ENCODE measurements around the gene USP28. TPM values are rescaled to one million over a fixed set of nuclear protein-coding genes. Genes with fewer than 3 reads are reported as not detected.
"Not testable (repeated sequence)": the region's sequence is repeated elsewhere in the genome, so short reads cannot be mapped to it uniquely, and the experiment has no call there.

Gene USP28
- total RNA-seq, 1 donor from 2014 or later = 19.9 TPM

DNA sequence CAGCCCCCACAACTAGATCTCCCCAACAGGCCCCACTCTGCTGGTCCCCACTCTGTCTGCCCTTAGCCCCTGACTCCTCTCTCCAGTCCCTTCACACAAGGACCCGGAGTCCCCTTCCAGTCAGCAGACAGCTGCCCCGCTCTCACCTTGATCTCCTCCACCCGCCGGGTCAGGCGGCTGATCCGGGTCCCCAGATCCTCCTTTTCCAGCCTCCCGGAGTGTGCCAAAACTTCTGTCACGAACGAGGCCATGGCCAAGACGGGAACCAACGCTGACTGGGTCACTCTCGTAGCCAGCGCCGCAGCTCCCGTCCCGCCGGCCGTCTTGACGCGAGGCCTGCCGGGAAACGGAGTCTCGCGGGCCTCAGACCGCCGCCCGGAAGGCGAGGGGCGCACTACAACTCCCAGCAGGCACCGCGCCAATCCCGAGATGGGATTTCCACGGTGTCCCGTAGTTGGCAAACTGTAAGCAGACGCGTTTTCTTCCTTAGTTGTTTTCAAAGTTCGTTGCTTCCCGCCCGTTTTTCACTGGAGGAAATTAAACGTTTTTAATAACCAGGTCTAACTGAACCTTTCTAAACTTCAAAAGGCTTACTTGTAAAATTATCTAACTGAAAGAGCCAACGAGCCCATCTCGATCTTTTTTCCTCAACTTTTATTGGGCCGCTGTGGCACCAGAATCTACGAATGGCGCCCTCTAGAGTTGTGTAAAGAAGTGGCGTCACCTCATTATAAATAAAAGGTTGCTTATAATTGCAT is 101.8 kb downstream of the USP28 start, which contains the start of gene ZW10:
ZW10 (minus strand) TSS at position 277 of the 758 bp plus-strand sequence; CDS start at position 251, 26 bp downstream.
- DNase-seq (ENCODE audit: low spot score) = peak; percentile 97

DNA sequence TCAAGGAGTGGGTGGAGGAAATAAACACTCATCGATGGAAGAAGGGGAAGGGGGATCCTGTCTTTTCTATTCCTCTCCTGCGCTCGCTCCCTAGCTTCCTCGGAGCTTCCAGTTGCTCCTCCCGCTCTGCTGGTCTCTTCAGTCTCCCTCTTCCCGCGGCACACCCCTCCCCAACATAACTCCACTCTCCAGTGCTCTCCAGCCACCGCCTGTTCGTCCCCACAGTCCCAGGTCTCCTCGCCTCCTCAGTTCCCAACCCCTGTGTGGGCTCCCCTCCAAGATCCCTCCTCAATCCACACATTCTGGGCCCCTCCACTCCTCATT is 102.3 kb downstream of the USP28 start:
- no peak for DNase-seq (ENCODE audit: low spot score)

DNA sequence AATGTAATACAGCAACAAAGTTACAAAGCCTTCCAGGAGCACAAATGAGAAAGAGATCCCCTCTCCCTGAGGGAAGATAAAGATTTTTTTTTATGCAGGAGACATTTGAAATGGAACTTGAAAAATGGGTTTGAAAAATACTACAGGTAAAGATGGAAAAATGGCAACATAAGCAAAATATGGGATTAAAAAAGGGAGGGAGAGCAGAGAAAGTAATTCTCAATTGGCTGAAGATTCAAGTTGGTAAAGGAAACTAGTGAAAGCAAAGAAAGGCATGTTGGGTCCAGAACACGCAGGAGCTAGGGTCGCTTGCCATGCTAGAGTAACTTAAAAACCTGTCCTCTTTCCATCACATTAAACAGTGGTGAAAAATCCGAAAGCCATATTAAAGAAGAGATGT is 103.4 kb downstream of the USP28 start:
- DNase-seq (ENCODE audit: low spot score) = no peak

- no peak for DNase-seq (ENCODE audit: low spot score)
Measured at GRCh38 chr11:113764527-113765219, 110.7 kb downstream of the USP28 start.

- DNase-seq (ENCODE audit: low spot score) = not testable (repeated sequence)
Measured at GRCh38 chr11:113763040-113763439, 112.3 kb downstream of the USP28 start.

- DNase-seq (ENCODE audit: low spot score) = no peak
Measured at GRCh38 chr11:113760241-113760640, 115.1 kb downstream of the USP28 start.

- no peak for DNase-seq (ENCODE audit: low spot score)
Measured at GRCh38 chr11:113752932-113753331, 122.4 kb downstream of the USP28 start.

Other genes with a start within 250 kb of the USP28 start
- gene TMPRSS5, start 169.3 kb downstream of the USP28 start, total RNA-seq = 2.0 TPM
- 10.3 TPM for gene ZW10, start 101.9 kb downstream of the USP28 start, total RNA-seq
- gene CLDN25, start 95.8 kb downstream of the USP28 start, total RNA-seq = not detected
- gene HTR3B, start 29.2 kb upstream of the USP28 start, total RNA-seq = not detected
- gene HTR3A, start 99.5 kb upstream of the USP28 start, total RNA-seq = 0.29 TPM
- 85.4 TPM for gene ZBTB16, start 184.1 kb upstream of the USP28 start, total RNA-seq

Measured in mucosa of gallbladder (tissue), 1 donor.